Frontal cortex (tissue), 4 donors: Measurements from ENCODE around the gene ZSCAN16. TPM values are rescaled to one million over a fixed set of nuclear protein-coding genes. Genes with fewer than 3 reads are reported as not detected.

Experiments
- DNase-seq, 2 donors: peaks; one replicate each; pipeline ENCODE4 v3.0.0; 2012; ENCODE audit warnings: low spot score in 2 of 2
- FAIRE-seq: peaks from 2 replicates; lab custom pipeline; 2012; peaks lifted over from hg19 to GRCh38; lab: Jason Lieb, UNC
- total RNA-seq: library from RNA; depleted of rRNA; stranded (reverse); fragments of >200 nt; gene quantifications from one replicate; pipeline ENCODE4 v1.2.3, GENCODE V29; 2014
- donor health status: control.
- donor health status: control.
- donor health status: control.

ZSCAN16 gene
- total RNA-seq, 1 donor from 2014 or later: 14.3 TPM

DNA sequence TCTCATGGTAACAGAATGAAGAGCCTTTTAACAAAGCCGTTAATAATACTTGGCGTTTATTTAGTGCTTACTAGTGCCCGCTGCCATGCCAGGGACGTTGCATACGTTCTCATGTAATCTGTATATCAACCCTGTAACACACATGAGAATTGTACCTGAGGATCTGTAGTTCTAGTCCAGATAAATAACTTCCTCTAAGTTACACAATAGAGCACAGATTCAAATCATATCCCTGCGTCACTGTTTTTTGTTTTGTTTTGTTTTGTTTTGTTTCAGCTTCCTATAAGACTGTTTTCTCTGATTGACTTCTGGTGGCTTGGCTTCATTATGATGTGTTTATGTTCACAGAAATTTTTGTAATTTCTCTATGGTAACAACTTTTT, 553 bp downstream of the ZSCAN16 start:
- DNase-seq: no peak
- no peak for FAIRE-seq

GRCh38 chr6:28125401-28125800, 992 bp downstream of the ZSCAN16 start:
- FAIRE-seq (no peak), DNase-seq (no peak)

DNA sequence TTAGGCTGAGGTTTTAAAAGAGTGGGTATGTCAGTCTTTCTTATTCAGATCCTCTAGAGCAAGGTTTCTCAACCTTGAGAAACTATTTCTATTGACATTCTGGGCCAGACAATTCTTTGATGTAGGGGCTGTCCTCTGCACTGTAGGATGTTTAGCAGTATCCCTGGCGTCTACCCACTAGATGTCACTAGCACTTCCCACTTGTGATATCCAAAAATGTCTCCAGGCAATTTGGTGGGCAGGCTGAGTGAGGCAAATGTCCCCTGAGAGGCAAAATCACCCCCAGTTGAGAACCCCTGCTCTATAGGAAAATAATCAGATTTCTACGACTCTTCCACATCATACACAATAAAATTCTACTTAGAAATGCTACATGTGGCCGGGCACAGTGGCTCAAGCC, 9.6 kb downstream of the ZSCAN16 start:
- DNase-seq (no peak), FAIRE-seq (no peak)

- DNase-seq (no peak), FAIRE-seq (no peak)
Observed at GRCh38 chr6:28134716-28135115, 10.3 kb downstream of the ZSCAN16 start.

DNA sequence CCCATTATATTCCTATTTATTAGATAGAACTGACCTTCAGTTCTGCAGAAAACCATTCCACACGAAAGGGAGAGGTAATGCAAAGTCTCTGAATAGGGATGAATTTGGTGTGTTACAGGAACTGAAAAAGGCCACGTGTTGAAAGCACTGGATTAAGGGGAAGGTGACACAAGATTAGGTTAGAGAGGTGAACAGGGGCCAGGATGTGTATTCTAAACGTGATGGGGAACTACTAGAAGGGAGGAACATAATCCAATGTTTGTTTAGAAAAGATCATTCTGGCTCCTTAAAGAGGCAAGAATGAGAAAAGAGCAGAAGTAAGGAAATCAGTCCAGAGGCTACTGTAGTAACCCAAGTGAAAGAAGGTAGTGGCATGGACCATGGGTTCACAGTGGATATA, 11.0 kb downstream of the ZSCAN16 start:
- FAIRE-seq (no peak), DNase-seq (no peak)

DNA sequence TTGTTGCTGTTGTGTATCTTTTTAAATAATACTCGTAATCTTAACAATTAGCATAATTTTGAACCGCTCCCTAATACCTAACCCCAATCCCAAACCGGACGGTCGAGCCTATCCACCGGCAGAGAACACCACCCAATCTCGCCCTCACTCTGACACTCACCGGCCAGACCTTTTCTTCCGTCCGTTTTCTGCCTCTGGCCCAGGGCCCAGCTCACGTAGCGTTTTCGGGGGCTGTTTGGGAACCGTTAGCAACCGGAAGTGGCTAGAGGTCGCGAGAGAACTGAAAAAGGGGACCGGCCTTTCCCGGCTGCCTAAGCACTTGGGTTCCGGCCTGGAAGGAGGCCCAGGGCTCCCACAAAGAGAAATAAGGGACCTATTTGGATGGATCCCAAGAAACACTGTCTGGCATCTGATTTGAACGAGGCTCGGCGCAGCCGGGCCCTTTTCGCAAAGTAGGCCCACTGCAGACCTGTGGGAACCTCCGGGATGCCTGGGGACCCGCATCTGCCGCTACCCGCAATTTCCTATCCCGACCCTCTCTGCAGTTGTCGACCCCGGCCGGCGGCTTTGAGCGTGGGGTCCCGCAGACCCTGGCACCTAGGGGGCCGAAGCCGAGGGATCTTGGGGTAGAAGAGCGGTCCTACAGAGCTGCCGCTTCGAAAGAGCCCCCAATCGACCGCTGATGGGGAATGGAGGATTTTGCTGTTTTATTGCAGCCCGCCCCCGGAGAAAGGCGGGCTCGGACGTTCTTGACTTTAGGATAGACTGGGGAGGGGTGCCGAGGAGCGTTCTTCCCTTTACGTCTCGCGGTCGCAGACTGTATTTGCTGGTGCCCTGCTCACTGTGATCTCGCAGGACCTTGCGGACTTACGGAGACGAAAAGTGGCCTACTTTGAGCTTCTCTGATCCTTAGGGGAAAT, 12.4 kb downstream of the ZSCAN16 start:
- DNase-seq: peak; percentile 51 to 69
- no peak for FAIRE-seq

DNA sequence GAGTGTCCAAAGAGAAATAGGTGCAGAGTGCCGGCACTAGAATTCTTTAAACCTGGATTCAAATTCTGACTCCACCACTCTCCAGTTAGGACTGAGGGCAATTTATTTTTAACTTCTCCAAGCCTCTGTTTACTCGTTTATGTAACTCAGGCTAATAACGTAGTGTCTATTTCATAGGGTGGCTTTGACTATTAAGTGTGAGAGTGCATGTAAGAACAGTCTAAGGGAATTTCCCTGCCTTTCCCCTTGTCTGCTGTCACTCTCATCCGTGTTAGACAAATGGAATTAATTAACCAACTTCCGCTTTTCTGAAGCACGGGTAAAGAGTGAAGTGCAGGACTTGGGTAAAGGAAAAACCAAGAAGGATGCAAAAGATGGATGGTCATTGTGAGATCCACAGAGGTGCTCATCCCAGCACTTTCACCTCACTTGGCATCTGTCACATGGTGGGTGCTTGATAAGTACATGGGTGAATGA, 13.1 kb downstream of the ZSCAN16 start:
- no peak for FAIRE-seq
- DNase-seq: no peak

- no peak for DNase-seq
- FAIRE-seq: no peak
Observed at GRCh38 chr6:28139860-28140543, 15.6 kb downstream of the ZSCAN16 start.

DNA sequence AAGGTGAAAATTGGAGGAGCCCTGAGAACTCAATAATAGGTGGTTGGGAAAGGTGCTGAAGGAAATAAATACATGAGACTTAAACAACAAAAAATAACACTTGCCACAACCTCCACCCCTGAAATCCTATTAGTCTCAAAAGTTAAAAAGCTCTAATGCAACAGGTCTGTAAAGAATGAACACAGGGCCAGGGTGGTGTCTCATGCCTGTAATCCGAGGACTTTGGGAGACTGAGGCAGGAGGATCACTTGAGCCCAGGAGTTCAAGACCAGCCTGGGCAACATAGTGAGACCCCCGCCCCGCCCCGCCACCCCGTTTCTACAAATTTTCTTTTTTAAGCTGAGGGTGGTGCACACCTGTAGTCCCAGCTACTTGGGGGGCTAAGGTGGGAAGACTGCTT, 16.2 kb downstream of the ZSCAN16 start:
- no peak for DNase-seq
- FAIRE-seq: no peak

- DNase-seq (peak; percentile 52 to 80), FAIRE-seq (no peak)
Observed at GRCh38 chr6:28141500-28142329, 17.3 kb downstream of the ZSCAN16 start, which contains the start of gene ZKSCAN8. Gene ZKSCAN8, plus strand, starts transcription at chr6:28141883. Its CDS starts 6,525 bp downstream, at chr6:28148408.

- FAIRE-seq (no peak), DNase-seq (no peak)
Observed at GRCh38 chr6:28142446-28142845, 18.0 kb downstream of the ZSCAN16 start.

DNA sequence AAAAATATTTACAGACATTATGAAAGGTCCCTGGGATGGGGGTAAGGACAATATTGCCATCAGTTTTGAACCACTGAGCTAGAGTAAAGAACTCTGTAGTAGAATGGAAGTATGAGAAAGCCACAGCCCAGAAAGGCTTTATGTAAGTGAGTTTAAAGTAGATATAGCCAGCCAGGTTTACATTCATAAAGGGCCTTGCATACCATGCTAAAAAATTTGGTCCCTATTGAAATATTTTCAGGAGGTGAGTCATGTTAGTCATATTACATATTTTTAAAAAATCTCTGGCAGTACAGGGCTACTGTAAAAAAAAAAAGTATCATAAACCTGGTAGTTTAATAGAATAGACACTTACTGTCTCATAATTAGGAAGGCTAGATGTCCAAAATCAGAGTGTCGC, 20.8 kb downstream of the ZSCAN16 start:
- FAIRE-seq (no peak), DNase-seq (no peak)

DNA sequence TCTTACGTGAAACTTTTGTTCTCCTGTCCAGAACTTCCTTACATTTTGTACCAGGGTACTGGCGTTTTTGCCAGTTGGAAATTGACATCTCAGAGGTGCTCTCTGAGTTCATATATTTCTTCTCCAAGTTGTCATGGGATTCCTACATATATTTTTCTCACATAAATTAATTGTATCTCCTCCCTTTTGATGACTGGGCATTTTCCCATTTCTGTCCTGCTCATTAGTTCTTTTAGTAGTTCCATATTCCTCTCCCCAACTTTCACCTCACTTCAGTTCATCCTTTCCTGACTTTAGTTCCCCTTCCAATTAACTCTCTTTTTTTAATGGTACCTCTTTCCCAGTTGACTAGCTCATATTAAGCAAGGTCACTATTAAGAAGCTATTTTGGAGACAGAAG, 28.1 kb downstream of the ZSCAN16 start:
- FAIRE-seq: no peak
- no peak for DNase-seq

DNA sequence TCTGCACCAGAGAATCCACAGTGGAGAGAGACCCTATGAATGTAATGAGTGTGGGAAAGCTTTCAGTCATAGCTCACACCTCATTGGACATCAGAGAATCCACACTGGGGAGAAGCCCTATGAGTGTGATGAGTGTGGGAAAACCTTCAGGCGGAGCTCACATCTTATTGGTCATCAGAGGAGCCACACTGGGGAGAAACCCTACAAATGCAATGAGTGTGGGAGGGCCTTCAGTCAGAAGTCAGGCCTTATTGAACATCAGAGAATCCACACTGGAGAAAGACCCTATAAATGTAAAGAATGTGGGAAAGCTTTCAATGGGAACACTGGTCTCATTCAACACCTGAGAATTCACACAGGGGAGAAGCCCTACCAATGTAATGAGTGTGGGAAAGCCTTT, 29.1 kb downstream of the ZSCAN16 start:
- FAIRE-seq (no peak), DNase-seq (no peak)

DNA sequence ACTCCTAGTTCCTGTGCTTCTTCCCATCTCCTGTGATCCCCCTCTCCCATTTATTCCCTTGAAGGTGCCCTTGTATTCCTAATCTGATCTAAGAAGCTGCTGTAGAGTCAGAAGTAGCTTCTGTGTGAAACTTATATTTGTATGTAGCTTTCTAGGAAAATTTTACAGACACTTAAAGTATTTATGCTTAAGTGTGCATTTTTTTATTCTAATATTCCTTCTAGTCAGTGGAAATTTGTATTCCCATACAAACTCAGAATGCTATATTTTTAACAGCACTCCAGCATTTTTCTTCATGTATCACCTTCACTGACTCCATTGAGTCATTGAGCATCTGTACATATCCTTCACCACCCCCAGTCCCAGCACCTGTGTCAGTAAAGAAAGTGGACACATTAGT, 29.9 kb downstream of the ZSCAN16 start:
- no peak for DNase-seq
- FAIRE-seq: no peak

- DNase-seq (no peak), FAIRE-seq (no peak)
Observed at GRCh38 chr6:28158318-28158717, 33.9 kb downstream of the ZSCAN16 start.

GRCh38 chr6:28159029-28159607, 34.7 kb downstream of the ZSCAN16 start:
- DNase-seq: no peak
- FAIRE-seq: no peak

DNA sequence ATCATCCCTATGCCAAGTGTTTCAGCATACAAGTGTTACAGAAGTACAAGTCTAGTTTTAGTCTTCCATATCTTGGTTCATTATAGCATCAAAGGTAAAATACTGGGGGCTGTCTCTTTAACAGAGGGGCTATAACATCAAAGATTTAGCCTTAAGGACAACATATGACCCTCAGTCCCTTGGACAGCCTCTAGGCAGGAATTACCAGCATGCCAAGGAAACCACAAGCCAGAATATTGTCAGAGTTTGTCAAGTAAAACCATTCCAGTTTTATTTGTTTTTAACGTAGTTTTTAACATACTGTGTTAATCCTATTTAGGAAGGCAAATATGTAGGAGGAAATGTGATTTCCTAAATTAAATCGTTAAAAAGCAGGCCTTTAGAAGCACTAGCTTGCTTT, 35.8 kb downstream of the ZSCAN16 start:
- FAIRE-seq: no peak

DNA sequence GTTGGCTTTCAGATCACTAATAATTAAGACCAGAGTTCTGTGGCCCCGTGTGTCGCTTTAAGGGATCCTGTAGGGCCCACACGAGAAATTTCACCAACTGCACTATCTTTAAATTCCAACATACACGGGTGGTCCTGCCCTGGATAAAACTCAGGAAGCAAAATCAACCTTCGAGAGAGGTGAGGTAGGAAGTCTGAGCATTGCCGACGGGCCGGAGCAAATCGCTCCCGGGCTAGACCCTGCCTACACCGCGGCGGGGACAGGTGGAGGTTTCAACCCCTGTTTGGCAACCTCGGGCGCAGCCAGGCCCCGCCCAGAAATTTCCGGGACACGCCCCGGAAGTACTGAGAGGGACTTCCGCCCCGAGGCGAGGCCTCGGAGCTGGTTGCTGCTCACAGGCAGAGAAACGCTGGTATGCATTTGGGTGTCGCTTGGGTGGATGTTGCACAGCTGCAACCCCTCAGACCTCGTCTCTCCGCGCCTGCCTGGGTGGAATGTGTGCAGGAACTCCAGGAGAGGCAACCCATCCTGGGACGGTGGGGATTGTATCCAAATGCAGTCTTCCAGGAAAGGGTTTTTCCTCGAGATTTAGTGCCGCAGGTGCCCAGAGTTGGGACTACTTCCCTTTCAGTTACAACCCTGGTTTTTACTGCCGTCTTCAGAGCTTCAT, 37.1 kb downstream of the ZSCAN16 start:
- FAIRE-seq: no peak
- DNase-seq: peak in 1 of 2 donors; percentile 67

More for the DNA sequence above, 35.8 kb downstream of the ZSCAN16 start:
- no peak for DNase-seq
